Activated CD8-positive, alpha-beta memory T cell treated with anti-CD3 and anti-CD28 coated beads for 36 hours (primary cell): ENCODE results near the gene TMC5. TPM values are rescaled to one million over a fixed set of nuclear protein-coding genes. Genes with fewer than 3 reads are reported as not detected.
"Not testable (repeated sequence)": the region's sequence is repeated elsewhere in the genome, so short reads cannot be mapped to it uniquely, and the experiment has no call there.

Source experiments
- CTCF ChIA-PET: fragments of 350-600 bp; sonication (Branson Sonifier 250); formaldehyde crosslinking; loops from one replicate; lab custom pipeline; 2021; ENCODE audit warnings: antibody characterized with exemption; lab: Charles Lee
- POLR2A ChIA-PET: fragments of 350-600 bp; sonication (Branson Sonifier 250); formaldehyde crosslinking; loops from one replicate; lab custom pipeline; 2021; ENCODE audit warnings: antibody characterized with exemption; lab: Charles Lee
- total RNA-seq, 2 experiments: library from RNA; stranded (reverse); gene quantifications; one replicate each; pipeline ENCODE4 v1.2.3, GENCODE V29; 2021

The TMC5 gene, protein sequence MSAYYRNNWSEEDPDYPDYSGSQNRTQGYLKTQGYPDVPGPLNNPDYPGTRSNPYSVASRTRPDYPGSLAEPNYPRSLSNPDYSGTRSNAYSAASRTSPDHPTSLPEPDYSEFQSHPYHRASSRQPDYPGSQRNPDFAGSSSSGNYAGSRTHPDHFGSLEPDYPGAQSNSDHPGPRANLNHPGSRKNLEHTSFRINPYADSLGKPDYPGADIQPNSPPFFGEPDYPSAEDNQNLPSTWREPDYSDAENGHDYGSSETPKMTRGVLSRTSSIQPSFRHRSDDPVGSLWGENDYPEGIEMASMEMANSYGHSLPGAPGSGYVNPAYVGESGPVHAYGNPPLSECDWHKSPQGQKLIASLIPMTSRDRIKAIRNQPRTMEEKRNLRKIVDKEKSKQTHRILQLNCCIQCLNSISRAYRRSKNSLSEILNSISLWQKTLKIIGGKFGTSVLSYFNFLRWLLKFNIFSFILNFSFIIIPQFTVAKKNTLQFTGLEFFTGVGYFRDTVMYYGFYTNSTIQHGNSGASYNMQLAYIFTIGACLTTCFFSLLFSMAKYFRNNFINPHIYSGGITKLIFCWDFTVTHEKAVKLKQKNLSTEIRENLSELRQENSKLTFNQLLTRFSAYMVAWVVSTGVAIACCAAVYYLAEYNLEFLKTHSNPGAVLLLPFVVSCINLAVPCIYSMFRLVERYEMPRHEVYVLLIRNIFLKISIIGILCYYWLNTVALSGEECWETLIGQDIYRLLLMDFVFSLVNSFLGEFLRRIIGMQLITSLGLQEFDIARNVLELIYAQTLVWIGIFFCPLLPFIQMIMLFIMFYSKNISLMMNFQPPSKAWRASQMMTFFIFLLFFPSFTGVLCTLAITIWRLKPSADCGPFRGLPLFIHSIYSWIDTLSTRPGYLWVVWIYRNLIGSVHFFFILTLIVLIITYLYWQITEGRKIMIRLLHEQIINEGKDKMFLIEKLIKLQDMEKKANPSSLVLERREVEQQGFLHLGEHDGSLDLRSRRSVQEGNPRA
- total RNA-seq: not detected

DNA sequence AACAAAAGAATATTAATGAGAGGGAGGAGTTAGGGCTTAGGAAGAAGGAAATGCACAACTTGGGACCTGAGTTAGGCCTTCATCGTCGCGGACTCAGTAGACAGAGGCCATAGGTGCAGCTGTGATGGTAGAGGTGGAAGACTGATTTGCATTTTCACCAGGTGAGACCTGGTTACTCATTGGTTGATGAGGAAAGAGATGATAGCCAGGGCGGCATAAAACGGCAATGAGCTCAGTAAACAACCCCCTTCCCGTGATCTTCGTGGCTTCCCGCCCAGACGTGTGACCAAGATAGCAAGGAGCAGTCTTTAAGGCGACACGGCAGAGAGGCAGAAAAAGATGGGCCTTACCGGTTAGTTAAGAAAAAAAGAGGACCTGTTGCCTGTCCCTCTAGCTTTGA, at the start of gene TMC5:
TSS of gene TMC5 (plus strand) at position 244 of the 400 bp plus-strand sequence. CDS start 22,156 bp downstream, outside the sequence.
- ChIA-PET POLR2A (no interaction called here), CTCF (interaction anchor here (0.7 kb wide), 2 partner anchors 259 to 1652 kb away, joined by 3 to 4 read pairs; no protein-coding TSS in a partner anchor)

DNA sequence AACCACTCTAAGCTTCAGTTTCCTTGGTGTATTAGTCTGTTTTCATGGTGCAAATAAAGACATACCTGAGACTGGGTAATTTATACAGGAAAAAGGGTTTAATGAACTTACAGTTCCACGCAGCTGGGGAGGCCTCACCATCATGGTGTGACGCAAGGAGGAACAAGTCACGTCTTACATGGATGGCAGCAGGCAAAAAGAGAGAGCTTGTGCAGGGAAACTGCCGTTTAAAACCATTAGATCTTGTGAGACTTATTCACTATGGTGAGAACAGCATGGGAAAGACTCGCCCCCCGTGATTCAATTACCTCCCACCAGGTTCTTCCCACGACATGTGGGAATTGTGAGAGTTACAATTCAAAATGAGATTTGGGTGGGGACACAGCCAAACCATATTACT, 45.1 kb upstream of the TMC5 start:
- POLR2A ChIA-PET: not testable (repeated sequence)
- CTCF ChIA-PET: interaction anchor here (0.7 kb wide), 1 partner anchor 285 kb away, joined by 3 read pairs; no protein-coding TSS in a partner anchor

DNA sequence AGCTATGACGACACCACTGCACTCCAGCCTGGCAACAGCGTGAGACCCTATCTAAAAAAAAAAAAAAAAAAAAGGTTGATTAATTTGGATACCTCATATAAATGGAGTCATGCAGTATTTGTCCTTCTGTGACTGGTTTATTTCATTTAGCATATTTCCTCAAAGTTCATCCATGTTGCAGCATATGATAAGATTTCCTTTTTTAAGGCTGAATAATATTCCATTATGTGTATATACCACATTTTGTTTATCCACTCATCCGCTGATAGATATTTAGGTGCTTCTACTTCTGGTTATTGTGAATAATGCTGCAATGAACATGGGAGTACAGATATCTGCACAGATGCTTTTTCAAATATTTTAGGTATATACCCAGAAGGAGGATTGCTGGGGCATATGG, 43.3 kb upstream of the TMC5 start:
- POLR2A ChIA-PET: no interaction called here
- CTCF ChIA-PET: no interaction called here

DNA sequence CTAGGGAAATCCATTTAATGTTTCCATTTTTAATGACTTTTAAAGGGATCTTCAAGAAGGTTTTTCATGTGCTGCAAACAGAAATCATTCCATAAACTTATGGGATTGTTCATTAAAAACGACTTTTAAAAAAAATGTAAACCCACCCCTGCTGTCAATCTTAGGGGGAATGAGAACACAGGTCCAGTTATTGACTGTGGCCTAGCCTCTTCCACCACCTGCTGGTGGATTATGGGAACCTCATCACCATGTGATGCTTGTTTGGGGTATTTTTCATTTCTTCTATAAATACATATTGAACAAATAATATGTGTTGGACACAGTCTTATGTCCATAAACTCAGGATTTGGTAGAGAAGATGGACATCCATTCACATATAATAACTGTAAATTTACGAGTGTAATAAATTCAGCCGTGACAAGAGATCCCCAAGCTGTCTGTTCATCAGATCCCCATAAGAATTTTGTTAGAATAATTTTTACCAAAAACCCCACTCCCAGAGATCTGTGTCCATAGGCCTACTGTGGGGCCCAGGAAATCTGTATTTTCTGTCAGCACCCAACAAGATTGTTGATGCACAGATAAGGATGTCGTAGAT, 42.0 kb upstream of the TMC5 start:
- POLR2A ChIA-PET: interaction anchor here (0.6 kb wide), 1 partner anchor 291 kb away, joined by 3 read pairs; no protein-coding TSS in a partner anchor
- CTCF ChIA-PET: interaction anchor here (0.6 kb wide), 1 partner anchor 836 kb away, joined by 3 read pairs; no protein-coding TSS in a partner anchor

DNA sequence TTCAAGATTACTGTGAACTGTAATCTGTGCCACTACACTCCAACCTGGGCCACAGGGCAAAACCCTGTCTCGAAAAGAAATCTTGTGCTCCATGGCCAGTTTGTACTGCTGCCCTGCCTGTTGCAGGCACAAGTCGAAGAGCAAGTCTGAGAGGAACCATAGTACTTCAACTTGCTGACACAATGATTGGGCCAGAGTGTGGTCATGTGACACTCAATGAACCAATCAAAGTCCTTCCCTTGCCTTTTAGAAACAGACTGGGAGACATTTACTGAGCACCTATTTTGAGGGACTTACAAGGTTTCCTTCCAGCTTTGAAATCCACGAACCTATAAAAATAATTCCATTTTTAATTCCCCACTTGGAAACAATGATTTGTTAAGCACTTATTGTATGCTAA, 39.8 kb upstream of the TMC5 start:
- ChIA-PET POLR2A (no interaction called here), CTCF (no interaction called here)

DNA sequence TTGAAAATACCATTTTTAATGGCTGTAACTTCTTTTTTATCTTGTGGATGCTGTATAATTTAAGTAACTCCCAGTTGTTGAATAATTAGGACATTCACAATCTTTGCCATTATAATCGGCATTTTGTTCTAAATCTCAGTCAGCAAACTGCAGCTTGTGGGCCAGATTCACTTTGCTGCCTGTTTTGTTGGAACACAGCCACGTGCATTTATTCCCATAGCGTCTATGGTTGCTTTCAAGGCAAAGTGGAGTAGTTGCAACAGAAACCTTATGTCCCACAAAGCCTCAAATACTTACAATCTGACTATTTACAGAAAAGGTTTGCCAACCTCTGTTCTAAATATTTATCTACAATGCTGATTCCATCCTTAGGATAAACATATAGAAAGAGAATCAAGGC, 39.2 kb upstream of the TMC5 start:
- CTCF ChIA-PET: no interaction called here
- POLR2A ChIA-PET: no interaction called here

DNA sequence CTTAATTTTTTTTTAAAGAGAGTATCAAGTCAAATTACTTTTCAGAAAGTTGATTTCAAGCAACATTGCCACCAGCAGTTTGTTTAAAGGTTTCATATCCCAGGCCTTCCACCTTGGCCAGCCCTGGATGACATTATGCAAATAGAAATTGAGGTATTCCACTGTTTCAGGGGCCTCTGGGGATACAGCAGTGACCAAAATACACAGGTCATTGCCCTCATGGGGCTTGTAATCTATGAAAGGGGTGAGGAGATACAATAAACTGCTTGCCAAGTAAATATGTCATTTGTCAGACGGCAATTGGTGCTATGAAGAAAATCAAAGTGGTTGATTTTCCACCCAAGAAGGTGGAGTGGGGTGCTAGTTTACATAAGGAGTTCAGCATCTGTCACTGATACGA, 37.8 kb upstream of the TMC5 start:
- POLR2A ChIA-PET: no interaction called here

DNA sequence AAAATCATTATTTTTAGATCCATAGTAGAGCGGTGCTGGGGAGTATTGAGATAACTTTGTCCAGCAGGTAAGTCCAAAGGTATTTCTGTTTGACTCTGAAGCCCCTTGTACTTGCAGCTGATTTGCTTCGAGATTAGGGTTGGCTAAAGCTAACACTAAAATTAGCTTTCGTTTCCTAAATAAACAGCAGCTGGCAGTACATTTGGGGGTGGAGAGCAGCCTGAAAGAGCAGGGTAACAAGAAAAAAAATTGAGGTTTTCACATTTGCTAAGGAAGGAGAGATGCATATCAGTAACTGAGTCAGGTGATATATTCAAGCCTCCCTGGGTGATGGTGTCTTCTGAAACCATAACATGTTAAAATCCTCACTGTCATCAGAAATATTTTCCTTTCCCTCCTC, 37.4 kb upstream of the TMC5 start:
- POLR2A ChIA-PET: no interaction called here
- CTCF ChIA-PET: no interaction called here

More for the DNA sequence above, 37.8 kb upstream of the TMC5 start:
- CTCF ChIA-PET: no interaction called here

DNA sequence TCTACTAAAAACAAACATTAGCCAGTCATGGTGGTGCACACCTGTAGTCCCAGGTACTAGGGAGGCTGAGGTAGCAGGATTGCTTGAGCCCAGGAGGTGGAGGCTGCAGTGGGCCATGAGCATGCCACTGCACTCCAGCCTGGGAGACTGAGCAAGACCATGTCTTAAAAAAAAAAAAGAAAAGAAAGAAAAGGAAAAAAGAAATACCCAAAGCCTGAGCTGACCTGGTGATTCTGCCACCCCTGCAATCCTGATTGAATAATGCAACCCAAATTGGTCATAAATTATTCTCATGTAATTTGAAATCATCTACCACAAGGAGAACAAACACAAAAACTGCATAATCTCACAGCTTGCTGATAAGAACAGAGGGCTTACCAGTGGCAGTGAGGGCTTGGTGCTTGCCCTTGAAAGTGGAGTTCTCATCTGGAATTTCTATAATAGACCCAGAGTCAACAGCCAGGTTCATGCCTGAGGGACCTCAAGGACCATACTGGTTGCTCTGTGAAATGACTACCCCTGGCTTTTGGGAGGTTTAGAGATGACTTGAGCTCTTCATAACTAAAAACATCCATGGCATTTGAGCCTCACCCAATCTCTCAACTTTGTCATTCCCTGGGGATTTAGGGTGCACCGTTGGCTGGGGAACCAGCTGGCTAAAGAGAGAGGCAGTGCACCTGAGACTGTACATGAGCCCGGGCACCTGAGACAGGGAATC, 35.4 kb upstream of the TMC5 start:
- ChIA-PET CTCF (no interaction called here), POLR2A (no interaction called here)

DNA sequence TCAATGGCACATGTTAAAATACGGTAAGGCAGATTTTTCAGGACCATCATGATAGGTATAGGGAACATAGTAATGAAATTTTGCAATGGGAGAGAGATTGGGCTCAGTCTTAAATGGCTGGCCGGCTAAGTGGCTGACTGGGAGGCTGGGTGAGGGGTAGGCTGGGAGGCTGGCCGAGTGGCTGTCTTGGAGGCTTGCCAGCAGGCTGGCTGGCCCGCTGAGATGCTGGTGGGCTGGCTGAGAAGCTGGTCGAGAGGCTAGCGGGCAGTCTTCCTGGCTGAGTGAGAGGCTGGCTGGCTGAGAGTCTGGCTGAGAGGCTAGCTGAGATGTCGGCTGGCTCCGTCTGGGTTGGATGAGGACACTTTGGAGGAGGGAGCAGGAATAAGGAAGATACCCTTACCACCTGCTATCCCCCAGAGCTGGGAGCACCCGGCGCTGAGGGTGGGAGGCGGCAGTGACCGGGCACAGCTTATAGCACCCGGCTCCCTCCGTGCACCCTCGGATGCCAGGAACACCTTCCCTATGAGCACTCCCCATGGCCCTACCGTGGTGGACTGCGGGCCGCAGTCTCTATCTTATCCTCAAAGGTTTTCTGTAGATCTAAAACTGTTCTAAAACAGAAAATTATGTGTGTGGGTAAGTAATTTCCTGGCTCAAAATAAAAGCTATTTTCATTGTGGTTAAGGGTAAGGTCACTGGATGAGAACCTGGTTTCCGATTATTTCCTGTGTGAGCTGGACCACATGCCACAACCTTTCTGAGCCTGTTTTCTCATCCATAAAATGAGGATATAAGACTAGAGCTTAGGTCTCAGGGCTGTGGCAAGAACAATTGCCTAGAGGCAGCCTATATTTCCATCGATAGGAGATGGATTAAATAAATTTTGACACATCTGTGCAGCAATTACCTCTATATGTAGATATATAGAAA, 34.5 kb upstream of the TMC5 start:
- ChIA-PET CTCF (interaction anchor here (1.2 kb wide), 1 partner anchor 297 kb away, joined by 3 read pairs; no protein-coding TSS in a partner anchor), POLR2A (no interaction called here)

DNA sequence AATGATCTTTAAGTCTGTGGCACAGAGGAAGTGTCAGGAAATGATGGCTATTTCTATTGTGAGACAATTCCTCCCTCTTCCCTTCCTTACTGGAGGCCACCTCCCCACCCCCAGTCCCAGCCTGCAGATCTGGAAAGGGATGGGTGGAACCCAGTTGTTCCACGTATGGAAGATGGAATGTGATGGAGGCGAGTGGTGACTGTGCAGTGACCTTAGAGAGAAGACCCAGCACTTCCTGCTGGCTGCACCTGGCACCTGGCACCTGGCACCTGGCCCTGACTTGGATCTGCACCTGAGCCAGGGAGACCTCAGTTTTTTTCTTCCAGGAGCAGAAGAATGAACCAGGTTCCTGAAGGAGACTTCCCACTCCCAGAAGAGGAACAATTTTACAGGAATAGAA, 33.0 kb upstream of the TMC5 start:
- POLR2A ChIA-PET: no interaction called here

DNA sequence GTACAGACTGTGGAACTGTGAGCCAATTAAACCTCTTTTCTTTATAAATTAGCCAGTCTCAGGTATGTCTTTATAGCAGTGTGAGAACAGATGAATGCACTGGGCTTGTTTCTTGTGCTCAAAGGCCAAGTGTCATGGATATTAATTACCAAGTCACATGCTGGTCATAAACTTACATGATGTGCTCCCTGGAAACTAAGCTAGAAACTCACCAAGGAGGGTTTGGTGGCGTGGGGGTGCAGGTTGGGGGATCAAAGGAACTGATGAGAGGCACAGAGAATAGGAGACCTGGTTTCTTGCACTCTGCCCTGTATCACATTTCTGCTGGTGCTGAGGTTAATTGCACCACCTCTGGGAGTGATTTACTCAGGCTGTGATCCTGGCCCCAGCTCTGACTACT, 31.2 kb upstream of the TMC5 start:
- ChIA-PET CTCF (no interaction called here), POLR2A (no interaction called here)

More for the DNA sequence above, 33.0 kb upstream of the TMC5 start:
- CTCF ChIA-PET: no interaction called here

DNA sequence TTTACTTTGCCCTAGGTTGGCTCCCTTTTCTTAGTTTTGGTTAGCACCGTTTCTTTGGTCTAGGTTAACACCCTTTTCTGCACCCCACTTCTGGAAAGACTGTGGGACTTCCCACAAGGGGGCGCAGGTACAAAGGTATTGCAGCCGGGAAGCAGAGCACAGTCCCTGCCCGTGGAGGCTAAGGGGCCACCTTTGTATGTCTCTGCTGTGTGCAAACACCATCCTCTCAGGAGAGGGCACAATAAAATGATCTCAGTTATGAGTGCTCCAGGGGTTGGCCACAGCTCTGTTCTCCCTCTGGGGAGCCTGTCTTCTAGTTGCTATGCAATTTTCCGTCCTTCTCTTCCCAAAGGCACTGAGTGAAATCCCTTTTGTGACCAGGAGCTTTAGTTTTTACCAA, 28.4 kb upstream of the TMC5 start:
- CTCF ChIA-PET: interaction anchor here (0.8 to 1.0 kb wide), 3 partner anchors 24 to 230 kb away, joined by 3 read pairs; no protein-coding TSS in a partner anchor
- POLR2A ChIA-PET: no interaction called here

DNA sequence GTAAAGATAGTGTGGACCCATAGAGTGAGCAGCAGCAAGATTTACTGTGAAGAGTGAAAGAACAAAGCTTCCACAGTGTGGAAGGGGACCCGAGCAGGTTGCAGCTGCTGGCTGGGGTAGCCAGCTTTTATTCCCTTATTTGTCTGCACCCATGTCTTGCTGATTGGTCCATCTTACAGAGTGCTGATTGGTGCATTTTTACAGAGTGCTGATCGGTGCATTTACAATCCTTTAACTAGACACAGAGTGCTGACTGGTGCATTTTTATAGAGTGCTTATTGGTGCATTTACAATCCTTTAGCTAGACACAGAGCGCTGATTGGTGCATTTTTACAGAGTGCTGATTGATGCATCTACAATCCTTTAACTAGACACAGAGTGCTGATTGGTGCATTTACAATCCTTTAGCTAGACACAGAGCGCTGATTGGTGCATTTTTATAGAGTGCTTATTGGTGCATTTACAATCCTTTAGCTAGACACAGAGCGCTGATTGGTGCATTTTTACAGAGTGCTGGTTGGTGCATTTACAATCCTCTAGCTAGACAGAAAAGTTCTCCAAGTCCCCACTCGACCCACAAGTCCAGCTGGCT, 26.4 kb upstream of the TMC5 start:
- CTCF ChIA-PET, POLR2A ChIA-PET: not testable (repeated sequence)

DNA sequence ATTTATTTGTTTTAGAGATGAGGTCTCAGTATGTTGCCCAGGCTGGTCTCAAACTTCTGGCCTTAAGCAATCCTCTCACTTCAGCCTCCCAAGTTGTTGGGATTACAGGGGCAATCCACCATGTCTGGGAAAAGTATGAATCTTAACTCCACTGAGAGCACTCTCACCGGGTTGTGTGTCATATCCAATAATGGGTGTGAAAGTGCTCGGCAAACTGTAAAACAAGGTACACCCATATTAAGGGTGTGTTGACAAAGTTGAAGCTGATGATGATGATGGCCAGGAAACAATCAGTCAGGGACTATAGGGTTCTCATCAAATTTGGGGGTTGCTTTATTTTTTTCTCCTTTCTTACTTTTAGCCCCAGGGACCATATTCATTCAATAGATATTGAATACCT, 25.3 kb upstream of the TMC5 start:
- ChIA-PET POLR2A (no interaction called here), CTCF (no interaction called here)

DNA sequence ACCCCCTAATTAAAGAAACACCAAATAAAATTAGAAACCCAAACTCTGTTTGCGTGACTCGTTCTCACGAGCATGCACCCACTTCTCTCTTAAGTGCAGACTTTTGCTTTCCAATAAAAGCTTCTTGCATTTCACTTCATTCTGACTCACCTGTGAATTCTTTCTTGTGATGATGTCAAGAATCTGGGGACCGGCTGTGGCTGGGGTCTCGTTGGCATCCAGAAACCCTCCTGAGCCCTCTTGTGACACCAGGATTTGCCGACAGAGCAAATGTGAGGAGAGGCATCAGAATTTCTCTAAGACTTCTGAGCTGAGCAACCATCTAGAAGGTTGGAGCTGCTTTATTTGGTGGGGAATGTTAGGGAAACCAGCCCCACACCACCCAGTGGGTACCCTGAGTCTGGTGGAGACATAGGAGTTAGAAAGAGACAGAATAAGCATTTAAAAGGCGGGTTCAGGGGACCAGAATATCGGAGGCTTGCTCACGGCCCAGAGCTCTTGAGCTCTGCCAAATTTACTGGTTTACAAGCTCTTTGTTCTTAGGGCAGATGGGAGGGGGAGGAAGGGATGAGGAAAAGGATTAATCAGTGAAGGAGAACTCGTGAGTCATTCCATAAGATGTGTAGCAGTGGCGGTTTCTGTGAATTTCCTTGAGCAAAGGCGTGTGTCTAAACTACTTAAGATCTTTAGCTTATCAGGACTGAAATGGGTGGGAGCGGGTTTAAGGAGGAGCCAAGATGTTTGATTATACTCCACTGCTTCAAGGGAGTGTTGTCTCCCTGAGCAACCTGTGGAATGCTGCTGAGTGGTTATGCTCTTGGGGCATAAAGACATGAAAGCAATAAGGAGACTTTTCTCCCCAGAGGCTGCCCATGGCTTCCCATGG, 24.2 kb upstream of the TMC5 start:
- POLR2A ChIA-PET: no interaction called here
- CTCF ChIA-PET: no interaction called here
